NAMALWA (cell line): ENCODE data around the gene HIC1.

Experiments
- DNase-seq: peaks from one replicate; pipeline ENCODE4 v3.0.0-alpha.2; 2015; ENCODE audit warnings: low spot score

HIC1 gene

DNA sequence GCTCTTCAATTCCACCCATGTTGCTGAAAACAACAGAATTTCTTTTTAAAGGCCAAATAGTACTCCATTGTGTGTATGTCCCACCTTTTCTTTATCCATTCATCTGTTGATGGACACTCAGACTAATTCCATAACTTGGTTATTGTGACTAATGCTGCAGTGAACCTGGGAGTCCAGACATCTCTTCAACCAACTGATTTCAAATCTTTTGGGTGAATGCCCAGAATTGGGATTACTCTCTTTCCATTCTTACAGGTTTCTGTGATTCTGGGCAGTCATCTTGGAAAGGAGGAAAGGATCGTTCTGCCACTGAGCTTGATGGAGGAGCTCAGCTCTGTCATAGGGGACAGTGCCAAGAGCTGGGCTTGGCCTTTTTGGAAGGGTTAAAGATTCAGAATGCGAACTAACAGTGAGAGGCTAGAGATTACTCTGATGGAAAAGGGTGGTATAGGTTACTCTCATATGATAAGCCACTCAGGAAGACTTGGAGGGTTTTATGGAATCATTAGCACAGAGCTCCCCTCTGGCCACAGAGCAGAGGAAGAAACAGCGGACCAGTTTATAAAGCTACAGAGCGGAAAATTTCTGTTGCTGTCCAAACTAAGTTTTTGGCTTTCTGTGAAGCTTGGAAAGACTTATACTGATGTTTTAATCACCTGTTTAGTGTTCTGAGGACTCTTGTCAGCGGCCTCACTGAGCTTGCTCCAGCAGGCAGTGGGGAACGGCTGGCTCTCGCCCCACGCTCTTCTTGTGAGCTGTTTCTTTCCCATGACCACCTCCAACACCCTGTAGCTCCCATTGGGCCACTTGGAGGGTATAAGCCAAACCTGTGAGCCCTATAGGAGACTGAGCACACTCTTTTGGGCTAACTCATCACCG lies 48.3 kb downstream of the HIC1 start:
- DNase-seq, result no peak

DNA sequence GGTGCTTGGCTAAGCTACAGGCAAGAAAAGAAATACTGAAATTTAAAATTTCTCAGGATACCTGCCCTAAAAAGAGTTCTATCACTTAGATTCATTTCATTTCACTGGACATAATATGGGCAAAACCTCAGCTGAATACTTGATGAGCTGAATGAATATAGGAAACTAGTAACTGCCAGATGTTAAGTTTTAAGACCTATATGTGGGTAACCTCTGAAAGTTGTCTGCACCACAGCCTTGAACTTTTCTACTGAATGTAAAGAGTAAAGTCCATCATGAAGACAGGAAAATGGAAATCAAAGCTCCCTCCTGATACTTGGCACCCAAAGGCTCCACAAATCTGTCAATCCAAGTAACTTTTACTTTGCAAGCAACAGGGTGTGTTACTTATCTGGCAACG lies 50.8 kb downstream of the HIC1 start:
- DNase-seq, result no peak

DNA sequence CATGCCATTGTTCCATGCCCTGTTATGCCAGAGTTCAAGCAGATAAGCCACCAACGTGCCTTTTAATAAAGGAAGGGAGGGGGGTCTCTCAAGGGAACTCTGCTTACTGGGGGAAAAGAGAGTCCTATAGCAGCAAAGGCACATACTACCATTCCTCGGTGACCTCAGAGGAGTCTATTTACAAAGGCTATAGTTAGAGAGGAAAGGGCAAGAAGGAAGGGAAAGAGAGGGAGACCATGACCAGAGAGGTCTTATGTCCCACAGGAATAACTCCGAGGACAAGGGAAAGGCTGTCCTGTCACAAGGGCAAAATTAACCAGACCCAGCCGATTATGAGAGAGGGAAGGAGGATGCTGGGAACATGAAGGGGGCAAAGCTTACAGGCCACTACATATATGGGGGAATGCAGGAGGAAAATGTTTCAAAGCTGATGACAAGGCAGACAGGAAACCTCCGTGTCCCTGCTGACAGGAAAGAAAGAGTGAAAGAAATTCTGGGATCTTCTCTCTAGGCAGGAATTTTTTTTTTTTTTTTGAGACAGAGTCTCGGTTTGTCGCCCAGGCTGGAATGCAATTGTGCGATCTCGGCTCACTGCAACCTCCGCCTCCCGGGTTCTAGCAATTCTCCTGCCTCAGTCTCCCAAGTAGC lies 51.5 kb downstream of the HIC1 start:
- DNase-seq, result no peak

DNA sequence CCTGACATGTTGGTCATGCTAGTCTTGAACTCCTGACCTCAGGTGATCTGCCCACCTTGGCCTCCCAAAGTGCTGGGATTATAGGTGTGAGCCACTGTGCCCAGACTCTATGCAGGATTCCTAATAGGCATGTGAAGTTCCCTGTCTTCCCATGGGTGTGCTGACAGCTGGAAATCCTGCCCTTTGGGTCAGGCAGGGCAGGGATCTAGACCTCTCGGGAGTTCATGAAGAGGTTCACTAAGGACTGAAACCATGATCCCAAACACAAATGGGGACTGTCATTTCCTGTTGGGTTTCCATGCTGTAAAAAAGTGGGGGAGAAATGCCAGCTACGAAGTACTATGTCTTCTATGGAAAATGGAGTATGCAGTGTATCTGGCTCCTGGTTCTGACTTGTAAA lies 52.1 kb downstream of the HIC1 start:
- no peak for DNase-seq

DNA sequence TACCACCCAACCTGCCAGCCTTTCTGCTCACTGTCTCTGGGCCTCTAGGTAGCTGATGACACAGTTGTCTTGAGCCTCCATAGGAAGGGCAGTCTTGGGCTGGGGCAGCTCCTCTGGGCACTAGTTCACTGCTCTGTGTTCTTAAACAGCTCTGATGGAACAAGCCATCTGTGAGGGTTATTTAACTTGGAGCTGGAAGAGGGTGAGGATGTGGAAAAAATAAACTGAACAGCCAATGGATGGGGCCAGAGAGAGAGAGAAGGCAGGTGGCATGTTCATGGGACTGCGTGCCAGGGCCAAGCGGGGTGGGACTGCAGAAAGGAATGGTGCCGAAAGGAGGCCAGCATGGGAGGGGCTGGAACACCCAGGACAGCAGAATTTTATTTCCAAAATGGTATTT lies 52.6 kb downstream of the HIC1 start:
- no peak for DNase-seq

DNA sequence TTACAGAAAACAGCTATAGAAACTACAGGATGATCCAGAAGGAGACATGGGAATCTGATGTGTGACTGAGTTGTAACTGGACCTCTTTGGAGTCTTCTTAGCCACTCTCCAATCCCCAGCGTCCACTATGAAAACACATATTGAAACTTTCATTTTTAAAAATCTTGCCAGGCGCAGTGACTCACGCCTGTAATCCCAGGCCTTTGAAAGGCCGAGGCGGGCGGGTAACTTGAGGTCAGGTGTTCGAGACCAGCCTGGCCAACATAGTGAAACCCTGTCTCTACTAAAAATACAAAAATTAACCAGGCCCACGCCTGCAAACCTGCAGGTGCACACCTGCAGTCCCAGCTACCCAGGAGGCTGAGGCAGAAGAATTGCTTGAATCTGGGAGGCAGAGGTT lies 53.3 kb downstream of the HIC1 start:
- no peak for DNase-seq

DNA sequence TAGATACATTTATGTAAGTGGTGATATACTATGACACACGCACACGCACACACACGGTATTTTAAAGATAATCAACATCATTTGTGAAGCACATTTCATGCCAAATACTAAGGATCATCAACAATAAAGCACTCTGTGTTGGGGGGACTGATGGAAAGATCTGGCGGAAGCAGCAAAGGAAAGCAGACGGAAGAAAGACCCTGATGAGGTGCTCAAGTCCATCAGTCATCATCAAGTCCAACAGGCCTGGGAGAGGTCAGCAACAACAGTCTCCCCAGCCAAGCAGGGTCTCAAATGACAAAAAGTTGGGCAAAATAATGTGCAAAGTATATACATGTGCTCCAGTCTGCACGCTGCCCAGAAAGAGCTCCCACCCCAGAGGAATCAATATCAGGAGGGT lies 55.5 kb downstream of the HIC1 start:
- DNase-seq, result no peak

DNA sequence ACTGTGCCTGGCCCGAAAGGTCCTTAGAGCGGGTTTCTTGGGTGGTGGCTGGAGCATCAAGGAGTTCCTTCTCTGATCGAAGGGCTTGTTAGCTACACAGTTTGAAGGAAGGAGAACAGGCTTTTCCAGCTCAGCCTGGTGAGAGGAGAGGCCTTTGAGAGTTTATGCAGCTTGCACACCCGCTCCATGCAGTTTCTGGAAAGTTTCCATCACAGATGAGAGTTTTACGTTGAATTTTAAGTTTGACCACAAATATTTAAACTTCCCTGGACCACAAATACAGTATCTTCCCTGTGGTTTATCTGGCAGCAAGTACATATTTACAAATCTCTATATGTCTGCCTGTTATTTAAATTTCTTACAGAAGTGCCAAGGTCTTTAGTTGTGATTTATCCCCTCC lies 56.8 kb downstream of the HIC1 start:
- DNase-seq, result no peak
